CD4-positive, alpha-beta T cell treated with Interleukin-6 at 100 ng/mL for 8 hours (primary cell): Measurements from ENCODE around the gene TMC4.
"Not testable (repeated sequence)": the region's sequence is repeated elsewhere in the genome, so short reads cannot be mapped to it uniquely, and the experiment has no call there.

Source experiments
- DNase-seq: peaks from one replicate; pipeline ENCODE4 v3.0.0-alpha.2; 2020; ENCODE audit warnings: mixed read lengths, low spot score

Gene TMC4

DNA sequence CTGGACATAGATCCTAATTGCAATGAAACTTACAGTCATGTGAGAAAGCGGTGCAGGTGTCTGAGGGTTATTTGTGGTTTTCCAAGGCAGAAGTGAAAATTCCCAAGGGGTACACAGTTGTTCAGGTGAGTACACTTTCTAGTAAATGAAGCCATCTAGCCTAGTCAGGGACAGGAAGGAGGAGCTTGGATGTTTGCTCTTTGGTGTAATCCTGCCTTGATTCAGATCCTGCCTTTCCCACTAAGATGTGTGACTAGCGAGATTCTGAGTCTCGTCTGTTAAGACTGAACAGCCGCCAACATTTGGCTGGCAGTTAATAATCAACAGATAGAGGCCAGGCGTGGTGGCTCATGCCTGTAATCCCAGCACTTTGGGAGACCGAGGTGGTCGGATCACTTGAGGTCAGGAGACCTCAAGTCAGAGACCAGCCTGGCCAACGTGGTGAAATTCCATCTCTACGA, 30.2 kb upstream of the TMC4 start:
- DNase-seq = no peak

GRCh38 chr19:54201980-54202379, 29.0 kb upstream of the TMC4 start:
- no peak for DNase-seq

DNA sequence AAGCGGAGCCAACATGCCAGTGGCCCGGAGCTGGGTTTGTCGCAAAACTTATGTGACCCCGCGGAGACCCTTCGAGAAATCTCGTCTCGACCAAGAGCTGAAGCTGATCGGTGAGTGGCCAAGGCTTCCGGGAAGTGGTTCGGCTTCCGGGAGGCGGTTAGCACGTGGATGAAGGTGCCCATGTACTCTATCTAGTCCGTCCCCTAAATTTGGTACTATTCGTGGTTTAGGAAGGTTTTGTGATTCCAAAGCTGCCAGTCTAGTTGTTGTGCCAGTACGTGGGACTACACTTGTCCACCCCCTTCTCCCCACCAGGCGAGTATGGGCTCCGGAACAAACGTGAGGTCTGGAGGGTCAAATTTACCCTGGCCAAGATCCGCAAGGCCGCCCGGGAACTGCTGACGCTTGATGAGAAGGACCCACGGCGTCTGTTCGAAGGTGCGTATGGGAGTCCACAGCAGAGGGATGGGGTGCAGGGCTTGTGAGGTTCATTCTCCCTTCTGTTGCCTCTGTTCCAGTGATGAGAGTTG, 28.3 kb upstream of the TMC4 start:
- no peak for DNase-seq

GRCh38 chr19:54199401-54199800, 26.4 kb upstream of the TMC4 start:
- no peak for DNase-seq

GRCh38 chr19:54197121-54197520, 24.2 kb upstream of the TMC4 start:
- no peak for DNase-seq

- no peak for DNase-seq
Measured at GRCh38 chr19:54196536-54196935, 23.6 kb upstream of the TMC4 start.

DNA sequence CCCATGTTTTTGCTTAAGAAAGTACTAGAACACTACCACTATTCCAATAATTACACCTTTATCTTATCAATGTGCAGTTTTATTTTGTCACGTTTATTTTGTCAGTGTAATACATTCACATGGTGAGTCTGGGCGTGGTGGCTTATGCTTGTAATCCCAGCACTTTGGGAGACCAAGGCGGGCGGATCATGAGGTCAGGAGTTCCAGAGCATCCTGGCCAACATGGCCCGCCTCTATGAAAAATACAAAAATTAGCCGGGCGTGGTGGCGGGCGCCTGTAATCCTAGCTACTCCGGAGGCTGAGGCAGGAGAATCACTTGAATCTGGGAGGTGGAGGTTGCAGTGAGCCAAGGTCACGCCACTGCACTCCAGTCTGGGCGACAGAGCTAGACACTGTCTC, 21.5 kb upstream of the TMC4 start:
- not testable (repeated sequence) for DNase-seq

DNA sequence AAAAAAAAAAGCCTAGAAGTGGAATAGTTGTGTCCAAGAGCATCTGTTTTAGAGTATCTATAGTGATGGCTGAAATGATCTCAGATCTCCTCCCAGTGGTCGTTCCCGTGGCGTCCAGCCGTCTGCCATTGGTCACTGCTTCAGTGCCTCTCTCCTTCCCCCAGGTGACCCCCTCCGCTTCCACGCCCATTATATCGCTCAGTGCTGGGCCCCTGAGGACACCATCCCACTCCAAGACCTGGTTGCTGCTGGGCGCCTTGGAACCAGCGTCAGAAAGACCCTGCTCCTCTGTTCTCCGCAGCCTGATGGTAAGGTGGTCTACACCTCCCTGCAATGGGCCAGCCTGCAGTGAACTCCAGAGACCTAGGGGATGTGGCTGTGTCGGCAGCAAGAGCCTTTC, 20.1 kb upstream of the TMC4 start:
- no peak for DNase-seq

DNA sequence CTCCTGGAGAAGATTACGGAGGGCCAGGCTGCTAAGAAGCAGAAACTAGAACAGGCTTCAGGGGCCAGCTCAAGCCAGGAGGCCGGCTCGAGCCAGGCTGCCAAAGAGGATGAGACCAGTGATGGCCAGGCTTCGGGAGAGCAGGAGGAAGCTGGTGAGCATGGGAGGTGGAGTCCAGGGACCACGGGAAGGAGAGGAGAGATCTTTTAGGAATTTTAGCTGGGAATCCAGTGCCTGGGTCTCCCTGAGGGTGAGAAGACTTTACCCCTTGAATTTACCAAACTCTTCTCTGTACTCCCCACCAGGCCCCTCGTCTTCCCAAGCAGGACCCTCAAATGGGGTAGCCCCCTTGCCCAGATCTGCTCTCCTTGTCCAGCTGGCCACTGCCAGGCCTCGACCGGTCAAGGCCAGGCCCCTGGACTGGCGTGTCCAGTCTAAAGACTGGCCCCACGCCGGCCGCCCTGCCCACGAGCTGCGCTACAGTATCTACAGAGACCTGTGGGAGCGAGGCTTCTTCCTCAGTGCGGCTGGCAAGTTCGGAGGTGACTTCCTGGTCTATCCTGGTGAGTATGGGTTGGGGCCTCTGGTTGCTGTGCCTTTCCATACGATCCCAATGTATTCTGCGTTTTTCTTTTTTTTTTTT, 19.0 kb upstream of the TMC4 start:
- DNase-seq = no peak

DNA sequence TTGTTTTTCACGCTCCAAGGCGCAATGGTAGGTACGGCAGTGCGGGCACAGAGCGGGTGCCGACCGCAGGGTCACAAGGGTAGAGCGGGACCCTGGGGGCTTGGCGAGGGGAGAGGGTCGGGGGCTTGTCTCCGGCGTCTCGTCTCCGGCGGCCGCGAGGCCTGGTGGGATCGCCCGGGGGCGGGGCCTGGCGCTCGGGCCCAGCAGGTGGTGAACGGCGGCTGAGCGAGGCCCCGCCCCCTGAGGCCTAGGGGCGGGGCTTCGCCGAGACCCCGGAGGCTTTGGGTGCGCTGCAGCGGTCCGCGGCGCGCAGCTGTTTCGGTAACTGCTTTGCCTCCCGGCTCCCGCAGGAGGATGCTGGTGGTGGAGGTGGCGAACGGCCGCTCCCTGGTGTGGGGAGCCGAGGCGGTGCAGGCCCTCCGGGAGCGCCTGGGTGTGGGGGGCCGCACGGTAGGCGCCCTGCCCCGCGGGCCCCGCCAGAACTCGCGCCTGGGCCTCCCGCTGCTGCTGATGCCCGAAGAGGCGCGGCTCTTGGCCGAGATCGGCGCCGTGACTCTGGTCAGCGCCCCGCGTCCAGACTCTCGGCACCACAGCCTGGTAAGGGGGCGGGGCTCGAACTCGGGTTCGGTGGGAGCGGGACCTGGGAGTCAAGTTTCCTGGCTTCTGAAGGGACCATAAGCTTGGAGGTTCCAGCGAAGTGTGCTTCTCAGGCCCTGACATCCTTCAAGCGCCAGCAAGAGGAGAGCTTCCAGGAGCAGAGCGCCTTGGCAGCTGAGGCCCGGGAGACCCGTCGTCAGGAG, 18.3 kb upstream of the TMC4 start, which contains the start of gene TSEN34:
Gene TSEN34 (plus strand): TSS at position 298 of the 800 bp plus-strand sequence. CDS start 57 bp downstream, at position 355.
- DNase-seq = peak; percentile 88

DNA sequence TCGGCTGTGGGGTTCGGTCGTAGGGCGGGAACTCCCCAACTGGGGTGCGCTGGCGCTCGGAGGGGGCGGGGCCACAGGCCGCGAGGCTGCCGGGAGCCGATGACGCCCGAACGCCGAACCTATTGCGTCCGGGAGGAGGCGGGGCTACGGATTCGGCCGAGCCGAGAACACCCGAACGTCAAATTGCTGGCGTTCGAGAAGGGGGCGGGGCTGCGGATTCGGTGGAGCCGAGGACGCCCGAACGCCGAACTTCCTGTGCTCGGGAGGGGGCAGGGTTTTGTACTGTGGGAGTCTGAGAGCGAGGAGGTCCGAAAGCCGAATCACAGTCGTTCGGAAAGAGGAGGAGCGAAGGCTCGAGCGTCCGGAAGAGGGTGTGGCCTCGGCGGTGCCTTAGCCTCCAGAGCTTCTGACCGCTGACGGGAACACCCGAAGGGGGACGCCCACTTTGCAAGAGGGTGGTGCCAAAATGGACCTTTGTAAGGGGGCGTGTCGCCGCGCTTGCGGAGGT, 17.6 kb upstream of the TMC4 start:
- peak; percentile 100 for DNase-seq

DNA sequence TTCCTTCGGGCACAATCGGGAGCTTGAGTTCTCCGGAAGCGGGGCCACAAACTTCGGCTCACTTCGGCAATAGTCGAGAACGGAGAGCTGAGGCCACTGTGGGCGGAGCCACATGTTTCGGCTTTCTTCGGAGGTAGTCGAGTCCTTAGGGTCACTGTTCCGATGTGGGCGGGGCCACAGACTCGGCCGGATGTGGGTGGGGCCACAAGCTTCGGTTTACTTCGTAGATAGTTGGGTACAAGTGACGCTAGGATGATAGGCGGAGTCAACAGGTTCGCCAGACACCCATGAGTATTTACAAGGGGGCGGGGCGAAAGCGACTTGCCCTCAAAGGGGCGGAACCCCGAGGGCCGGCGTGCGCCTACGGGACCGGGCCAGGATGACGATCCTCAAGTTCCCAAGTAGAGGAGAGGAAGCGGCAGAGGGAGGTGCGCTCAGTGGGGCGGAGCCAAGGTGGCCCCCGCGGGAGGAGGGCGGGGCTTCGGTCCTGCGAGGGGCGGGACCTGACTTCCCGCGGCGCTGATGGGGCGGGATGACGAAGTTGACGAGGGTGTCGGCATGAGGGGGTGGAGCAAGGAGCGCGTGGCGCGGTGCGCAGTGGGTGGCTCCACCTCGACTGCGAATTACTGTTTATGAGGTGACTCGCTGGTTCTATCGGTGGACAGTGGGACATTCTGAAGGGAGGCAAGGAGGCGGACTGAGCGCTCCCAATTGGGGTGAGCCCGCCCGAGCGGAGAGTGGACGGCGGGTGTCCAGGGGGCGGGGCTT, 17.0 kb upstream of the TMC4 start:
- DNase-seq = peak; percentile 100

- no peak for DNase-seq
Measured at GRCh38 chr19:54189145-54189734, 16.3 kb upstream of the TMC4 start, which contains the start of gene MBOAT7. MBOAT7 (minus strand) TSS chr19:54189580; CDS start chr19:54188508, 1,072 bp downstream.

- DNase-seq = peak; percentile 50
Measured at GRCh38 chr19:54188215-54188871, 15.4 kb upstream of the TMC4 start.

DNA sequence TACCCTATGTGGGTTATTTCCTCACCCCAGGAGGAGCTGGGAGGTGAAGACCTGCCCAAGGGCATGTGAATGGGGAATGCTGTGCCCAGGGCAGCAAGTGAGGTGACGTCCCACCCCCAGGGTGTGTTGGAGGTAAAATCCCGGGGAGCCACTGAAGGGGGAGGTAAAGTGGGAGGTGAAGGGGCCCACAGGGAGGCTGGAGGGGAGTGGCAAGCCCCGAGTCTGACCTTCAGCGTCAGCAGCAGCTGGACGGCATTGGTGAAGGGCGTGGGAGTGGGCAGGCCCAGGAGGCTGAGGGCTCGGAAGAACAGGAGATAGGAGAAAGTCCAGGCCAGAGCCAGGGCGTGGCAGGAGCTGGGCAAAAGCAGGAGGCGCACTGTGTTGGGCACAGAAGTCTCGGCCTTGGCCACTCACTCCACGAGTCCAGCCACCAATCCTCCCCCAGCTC, 14.0 kb upstream of the TMC4 start:
- no peak for DNase-seq

DNA sequence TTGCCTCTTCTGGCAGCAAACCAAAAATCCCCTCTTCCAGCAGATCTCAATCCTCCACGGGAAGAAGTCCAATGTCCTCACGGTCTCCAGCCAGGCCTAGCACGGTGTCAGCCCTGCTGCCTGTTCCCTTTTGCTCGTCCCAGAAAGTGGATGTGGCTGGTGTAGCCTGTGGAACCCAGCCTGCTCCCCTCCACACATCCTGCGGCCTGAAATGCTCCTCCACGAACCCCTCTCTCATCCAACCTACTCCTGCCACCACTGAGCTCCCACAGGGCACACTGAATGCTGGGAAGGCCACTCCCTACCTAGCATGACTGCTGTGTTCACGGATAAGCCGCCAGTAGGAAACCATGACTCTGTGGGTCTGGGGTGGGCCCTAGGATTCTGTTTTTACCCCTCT, 13.4 kb upstream of the TMC4 start:
- DNase-seq = no peak

DNA sequence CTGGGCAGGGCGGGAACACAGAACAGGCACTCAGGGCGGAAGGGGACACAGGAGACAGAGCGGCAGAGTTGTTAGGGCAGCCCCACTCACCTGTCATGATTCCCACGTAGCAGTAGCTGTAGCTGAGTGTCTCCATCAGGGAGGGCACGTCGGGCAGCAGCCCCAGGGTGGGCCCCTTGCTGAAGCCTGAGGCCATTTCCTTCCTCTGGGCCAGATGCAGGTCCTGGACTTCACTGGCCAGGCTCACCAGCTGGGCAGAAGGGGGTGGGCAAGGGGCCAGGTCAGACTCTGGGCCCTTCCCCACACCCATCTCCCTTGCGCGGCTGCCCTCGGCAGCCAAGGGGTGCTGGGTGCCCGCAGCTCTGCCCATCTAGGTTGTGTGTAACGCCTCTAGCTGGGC, 10.5 kb upstream of the TMC4 start:
- DNase-seq = no peak

DNA sequence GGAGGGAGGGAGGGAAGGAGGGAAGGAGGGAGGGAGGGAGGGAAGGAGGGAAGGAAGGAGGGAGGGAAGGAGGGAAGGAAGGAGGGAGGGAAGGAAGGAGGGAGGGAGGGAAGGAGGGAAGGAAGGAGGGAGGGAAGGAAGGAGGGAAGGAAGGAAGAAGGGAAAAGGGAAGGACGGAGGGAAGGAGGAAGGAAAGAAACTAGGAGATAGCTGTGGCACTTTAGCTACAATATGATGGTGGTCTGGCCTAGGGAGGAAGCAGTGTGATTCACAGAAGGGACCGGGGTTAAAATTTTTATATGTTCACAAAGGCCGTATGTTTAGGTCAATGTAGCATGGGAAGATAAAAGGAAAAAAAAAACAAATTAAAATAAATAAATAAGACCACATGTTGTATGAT, 8.9 kb upstream of the TMC4 start:
- not testable (repeated sequence) for DNase-seq

DNA sequence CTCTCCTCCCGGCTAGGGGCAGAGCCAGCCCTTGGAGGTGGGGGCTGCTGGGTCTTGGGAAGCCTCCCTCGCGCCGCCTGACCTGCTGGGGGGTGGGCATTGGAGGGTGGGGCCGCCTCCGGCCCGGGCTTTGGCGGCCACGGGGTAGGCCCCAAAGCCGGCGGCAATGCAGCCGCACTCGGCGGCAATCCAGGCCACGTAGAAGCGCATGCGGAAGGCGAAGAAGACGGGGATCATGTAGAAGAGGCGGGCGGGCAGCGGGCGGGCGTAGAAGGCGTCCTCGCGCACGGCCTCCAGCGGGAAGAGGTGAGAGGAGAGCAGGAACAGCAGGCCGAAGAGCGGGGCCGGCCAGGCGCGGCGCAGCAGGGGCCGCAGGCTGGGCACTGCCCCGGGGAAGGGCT, 7.7 kb upstream of the TMC4 start:
- no peak for DNase-seq

GRCh38 chr19:54179921-54180461, 7.0 kb upstream of the TMC4 start:
- no peak for DNase-seq
